OCI-LY7 (cell line): ENCODE results near the gene AKAP5.

Experiments
- EZH2phosphoT487 ChIP-seq: fragments of 200-600 bp; sonication (generic); IDR thresholded peaks from 2 replicates; pipeline ENCODE4 v1.6.1; 2018; ENCODE audit warnings: low read depth, borderline replicate concordance, mild to moderate bottlenecking, mixed run types, antibody characterized with exemption, low read length, moderate library complexity, mixed read lengths
- TF ChIP-seq, protein P1 (sequence below): fragments of 200-600 bp; sonication (generic); conservative IDR thresholded peaks from 2 replicates; pipeline ENCODE4 v1.5.1; 2014; ENCODE audit warnings: mild to moderate bottlenecking, antibody characterized with exemption, low read length, moderate library complexity, mixed read lengths

DNA sequence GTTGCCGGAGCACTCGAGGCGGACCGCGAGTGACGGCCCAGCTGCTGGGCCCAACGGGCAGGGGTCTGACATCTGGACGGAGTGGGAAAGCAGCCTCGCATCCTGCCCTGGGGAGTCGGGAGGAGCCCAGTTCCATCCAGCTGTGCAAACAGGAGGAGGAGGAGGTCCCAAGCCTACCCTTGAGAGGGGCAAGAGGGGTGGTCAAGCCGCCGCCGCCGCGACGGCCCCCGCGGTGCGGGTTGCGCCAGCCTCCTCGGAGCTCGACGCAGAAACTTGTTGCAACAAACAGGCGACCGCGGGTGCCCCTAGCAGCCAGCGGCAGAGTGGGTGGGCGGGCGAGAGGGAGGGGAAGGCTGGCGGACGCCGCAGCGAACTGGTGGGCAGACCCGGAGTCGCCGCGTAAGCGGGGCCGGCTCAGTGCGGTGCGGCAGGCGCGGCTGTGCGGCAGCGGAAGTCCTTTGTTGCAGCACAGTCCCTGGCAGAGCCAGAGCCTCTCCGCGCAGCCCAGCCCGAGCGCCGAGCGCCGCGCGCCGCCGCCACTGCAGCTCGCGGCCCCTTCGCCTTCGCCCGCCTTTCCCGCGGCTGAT is 39.1 kb downstream of the AKAP5 start, which contains the start of gene ZBTB1:
- TF ChIP-seq, protein P1, sequence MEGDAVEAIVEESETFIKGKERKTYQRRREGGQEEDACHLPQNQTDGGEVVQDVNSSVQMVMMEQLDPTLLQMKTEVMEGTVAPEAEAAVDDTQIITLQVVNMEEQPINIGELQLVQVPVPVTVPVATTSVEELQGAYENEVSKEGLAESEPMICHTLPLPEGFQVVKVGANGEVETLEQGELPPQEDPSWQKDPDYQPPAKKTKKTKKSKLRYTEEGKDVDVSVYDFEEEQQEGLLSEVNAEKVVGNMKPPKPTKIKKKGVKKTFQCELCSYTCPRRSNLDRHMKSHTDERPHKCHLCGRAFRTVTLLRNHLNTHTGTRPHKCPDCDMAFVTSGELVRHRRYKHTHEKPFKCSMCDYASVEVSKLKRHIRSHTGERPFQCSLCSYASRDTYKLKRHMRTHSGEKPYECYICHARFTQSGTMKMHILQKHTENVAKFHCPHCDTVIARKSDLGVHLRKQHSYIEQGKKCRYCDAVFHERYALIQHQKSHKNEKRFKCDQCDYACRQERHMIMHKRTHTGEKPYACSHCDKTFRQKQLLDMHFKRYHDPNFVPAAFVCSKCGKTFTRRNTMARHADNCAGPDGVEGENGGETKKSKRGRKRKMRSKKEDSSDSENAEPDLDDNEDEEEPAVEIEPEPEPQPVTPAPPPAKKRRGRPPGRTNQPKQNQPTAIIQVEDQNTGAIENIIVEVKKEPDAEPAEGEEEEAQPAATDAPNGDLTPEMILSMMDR = no peak
- TF ChIP-seq EZH2phosphoT487 = no peak
